Measurements from ENCODE around the gene PCDH12. TPM values are rescaled to one million over a fixed set of nuclear protein-coding genes. Genes with fewer than 3 reads are reported as not detected.

The PCDH12 gene
- total and polyA plus RNA-seq, 10 donors, result 2.1 to 72.0 (median 33.4) TPM

DNA sequence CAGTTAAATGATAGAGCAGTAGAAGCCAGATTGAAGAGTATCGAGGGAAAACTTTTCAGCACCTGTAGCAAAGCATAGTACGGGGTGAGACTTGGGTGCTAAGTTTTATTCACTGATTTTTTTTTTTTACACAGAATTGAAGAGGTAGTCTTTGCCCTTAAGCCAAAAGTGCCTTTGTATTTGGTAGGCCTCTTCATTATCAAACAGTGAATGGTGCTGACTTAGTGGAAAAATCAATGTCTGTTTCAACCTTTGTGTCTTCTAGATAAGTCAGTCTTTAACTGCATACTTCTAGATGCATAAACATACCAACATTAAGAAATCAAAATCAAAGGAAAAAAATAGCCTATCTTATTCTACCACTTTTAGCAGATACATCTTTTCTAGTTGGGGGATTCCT lies 24.6 kb upstream of the PCDH12 start:
- Histone ChIP-seq H3K9me3 (no peaks in the 10 kb centered on the region), H3K27me3 (replicated peaks in 1 of 7) (no peaks in the 10 kb centered on the region), H3K4me1 (peaks cover 0 to 2% (median 0%) of the 10 kb centered on the region in 6 donors), H3K4me3 (no peak overlapping the region), H3K27ac (no peak overlapping the region), H3K36me3 (peaks cover 2 to 100% (median 91%) of the 10 kb centered on the region in 6 donors)
- intact Hi-C loops (cut with DNase I; ENCODE audit: low total_unique reads), result no loop called here
- 47 to 73% (median 49%) methylated on average over 2 of the region's 2 CpGs for WGBS, 5 donors
- no peak for DNase-seq
- TF ChIP-seq, protein P1, sequence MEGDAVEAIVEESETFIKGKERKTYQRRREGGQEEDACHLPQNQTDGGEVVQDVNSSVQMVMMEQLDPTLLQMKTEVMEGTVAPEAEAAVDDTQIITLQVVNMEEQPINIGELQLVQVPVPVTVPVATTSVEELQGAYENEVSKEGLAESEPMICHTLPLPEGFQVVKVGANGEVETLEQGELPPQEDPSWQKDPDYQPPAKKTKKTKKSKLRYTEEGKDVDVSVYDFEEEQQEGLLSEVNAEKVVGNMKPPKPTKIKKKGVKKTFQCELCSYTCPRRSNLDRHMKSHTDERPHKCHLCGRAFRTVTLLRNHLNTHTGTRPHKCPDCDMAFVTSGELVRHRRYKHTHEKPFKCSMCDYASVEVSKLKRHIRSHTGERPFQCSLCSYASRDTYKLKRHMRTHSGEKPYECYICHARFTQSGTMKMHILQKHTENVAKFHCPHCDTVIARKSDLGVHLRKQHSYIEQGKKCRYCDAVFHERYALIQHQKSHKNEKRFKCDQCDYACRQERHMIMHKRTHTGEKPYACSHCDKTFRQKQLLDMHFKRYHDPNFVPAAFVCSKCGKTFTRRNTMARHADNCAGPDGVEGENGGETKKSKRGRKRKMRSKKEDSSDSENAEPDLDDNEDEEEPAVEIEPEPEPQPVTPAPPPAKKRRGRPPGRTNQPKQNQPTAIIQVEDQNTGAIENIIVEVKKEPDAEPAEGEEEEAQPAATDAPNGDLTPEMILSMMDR (IDR thresholded peaks at IDR 0.05 in 8 of 11, conservative IDR thresholded peaks at IDR 0.05 in 3 of 11), result no peak
- no peak for TF ChIP-seq POLR2A (IDR thresholded peaks at IDR 0.05)
- TF ChIP-seq POLR2AphosphoS5 (IDR thresholded peaks at IDR 0.05), result no peak

DNA sequence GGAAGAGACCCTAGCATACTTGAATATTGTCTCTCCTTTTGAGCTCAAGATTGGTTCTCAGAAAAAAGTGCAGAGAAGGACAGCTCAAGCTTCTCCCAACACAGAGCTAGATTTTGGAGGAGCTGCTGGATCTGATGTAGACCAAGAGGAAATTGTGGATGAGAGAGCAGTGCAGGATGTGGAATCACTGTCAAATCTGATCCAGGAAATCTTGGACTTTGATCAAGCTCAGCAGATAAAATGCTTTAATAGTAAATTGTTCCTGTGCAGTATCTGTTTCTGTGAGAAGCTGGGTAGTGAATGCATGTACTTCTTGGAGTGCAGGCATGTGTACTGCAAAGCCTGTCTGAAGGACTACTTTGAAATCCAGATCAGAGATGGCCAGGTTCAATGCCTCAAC lies 20.4 kb upstream of the PCDH12 start:
- H3K4me1 ChIP-seq, result peaks cover 0 to 29% (median 6%) of the 10 kb centered on the region in 6 donors
- no peaks in the 10 kb centered on the region for H3K9me3 ChIP-seq
- intact Hi-C loops (cut with DNase I; ENCODE audit: low total_unique reads), result no loop called here
- no peak for DNase-seq
- peaks cover 0 to 100% (median 79%) of the 10 kb centered on the region in 6 donors for H3K36me3 ChIP-seq
- no peak overlapping the region for H3K27ac ChIP-seq
- no peaks in the 10 kb centered on the region for H3K27me3 ChIP-seq (replicated peaks in 1 of 7)
- H3K4me3 ChIP-seq, result no peak overlapping the region
- TF ChIP-seq, protein P1 (IDR thresholded peaks at IDR 0.05 in 8 of 11, conservative IDR thresholded peaks at IDR 0.05 in 3 of 11), result no peak
- no peak for TF ChIP-seq POLR2AphosphoS5 (IDR thresholded peaks at IDR 0.05)
- TF ChIP-seq POLR2A (IDR thresholded peaks at IDR 0.05), result no peak

DNA sequence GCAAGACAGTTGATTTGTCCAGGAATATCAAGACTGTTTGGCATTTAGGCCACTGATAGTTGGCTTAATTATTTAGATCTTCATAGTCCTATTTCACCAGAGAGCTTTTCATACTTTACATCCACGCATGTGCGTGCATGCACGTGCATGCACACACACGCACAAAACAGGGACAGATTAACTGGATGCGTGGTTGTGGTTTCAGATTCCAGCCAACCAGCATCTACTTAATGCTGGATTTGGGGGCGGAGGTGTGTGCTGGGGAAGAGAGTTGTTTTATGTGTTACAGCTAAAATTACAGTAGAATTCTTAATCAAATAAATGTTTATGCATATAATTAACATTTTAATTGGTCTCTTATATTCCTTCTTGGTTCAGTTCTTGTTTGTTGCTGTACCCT lies 18.2 kb upstream of the PCDH12 start:
- DNase-seq, result no peak
- no peaks in the 10 kb centered on the region for H3K9me3 ChIP-seq
- H3K4me1 ChIP-seq, result peaks cover 0 to 47% (median 13%) of the 10 kb centered on the region in 6 donors
- 94 to 98% (median 95%) methylated on average over 6 of the region's 6 CpGs for WGBS, 5 donors
- H3K27ac ChIP-seq, result no peak overlapping the region
- H3K36me3 ChIP-seq, result peaks cover 0 to 100% (median 62%) of the 10 kb centered on the region in 6 donors
- H3K27me3 ChIP-seq (replicated peaks in 1 of 7), result no peaks in the 10 kb centered on the region
- H3K4me3 ChIP-seq, result no peak overlapping the region
- intact Hi-C loops (cut with DNase I; ENCODE audit: low total_unique reads), result no loop called here
- TF ChIP-seq POLR2AphosphoS5 (IDR thresholded peaks at IDR 0.05), result no peak
- TF ChIP-seq POLR2A (IDR thresholded peaks at IDR 0.05), result no peak

DNA sequence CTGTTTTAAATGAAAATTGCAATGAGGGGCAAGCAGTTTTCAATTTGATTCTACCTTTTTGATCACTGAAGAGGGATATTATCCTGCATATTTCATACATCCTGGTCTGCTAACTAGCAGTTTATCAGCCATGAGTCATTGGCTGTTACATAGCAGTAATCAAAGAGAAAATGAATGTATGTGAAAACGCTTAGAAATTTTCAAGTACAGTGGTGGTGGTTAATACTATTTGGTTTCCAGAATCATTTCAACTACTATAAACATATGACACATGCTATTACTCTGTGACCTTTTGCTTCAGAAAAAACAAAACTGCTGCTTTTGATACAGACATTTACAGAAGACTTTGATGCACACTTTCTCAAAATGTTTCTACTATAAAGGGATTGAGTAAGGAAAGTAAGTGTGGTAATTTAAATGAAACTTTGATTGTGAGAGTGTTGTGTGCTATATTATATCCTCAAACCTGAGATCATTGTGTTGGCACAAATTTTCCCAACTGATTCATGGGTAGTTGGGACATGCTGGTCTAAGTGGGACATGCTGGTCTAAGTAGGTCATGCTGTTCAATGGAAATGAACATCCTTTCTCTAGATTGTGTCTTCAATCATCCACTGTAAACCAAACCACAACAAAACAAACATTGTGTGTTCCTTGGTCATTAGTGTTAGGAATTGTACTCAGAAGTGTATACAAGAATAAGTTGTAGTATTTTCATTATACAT lies 16.0 kb upstream of the PCDH12 start:
- no peak for DNase-seq
- no peak for TF ChIP-seq POLR2A (IDR thresholded peaks at IDR 0.05)
- TF ChIP-seq, protein P1 (IDR thresholded peaks at IDR 0.05 in 8 of 11, conservative IDR thresholded peaks at IDR 0.05 in 3 of 11), result no peak
- no peak for TF ChIP-seq POLR2AphosphoS5 (IDR thresholded peaks at IDR 0.05)
- WGBS, 5 donors, result 69 to 83% (median 79%) methylated on average over 1 of the region's 1 CpG
- H3K4me1 ChIP-seq, result peaks cover 10 to 68% (median 32%) of the 10 kb centered on the region in 6 donors
- no peaks in the 10 kb centered on the region for H3K27me3 ChIP-seq (replicated peaks in 1 of 7)
- no peaks in the 10 kb centered on the region for H3K9me3 ChIP-seq
- H3K36me3 ChIP-seq, result peaks cover 0 to 80% (median 42%) of the 10 kb centered on the region in 6 donors
- no peak overlapping the region for H3K4me3 ChIP-seq
- intact Hi-C loops (cut with DNase I; ENCODE audit: low total_unique reads), result no loop called here
- H3K27ac ChIP-seq, result no peak overlapping the region

Measured in spleen (tissue), 11 donors.